IMR-90 (cell line): ENCODE results near the gene MAPKAP1. TPM values are rescaled to one million over a fixed set of nuclear protein-coding genes. Genes with fewer than 3 reads are reported as not detected.

Source experiments
- ATAC-seq: fragments of 200-7000 bp; cut with Tn5 transposase; 2 replicates; pipeline ENCODE4 v1.9.1; 2020; ENCODE audit warnings: low read depth, mild to moderate bottlenecking, moderate library complexity
- BruUV-seq: library from RNA; stranded (reverse); fragments of 400-500 nt; replicated peaks from 2 replicates; lab custom pipeline; 2021; lab: Mats Ljungman, UMichigan
- CTCF ChIA-PET: fragments of 300-600 bp; formaldehyde crosslinking; extraction: SDS; loops from one replicate; lab custom pipeline; 2021; ENCODE audit warnings: antibody characterized with exemption; lab: Yijun Ruan, JAX
- POLR2A ChIA-PET: fragments of 300-600 bp; sonication (Branson Sonifier 250); formaldehyde crosslinking; loops from one replicate; lab custom pipeline; 2022; ENCODE audit warnings: antibody characterized with exemption; ENCODE audit not compliant: unreplicated experiment; lab: Charles Lee
- DNase-seq: peaks from one replicate; pipeline ENCODE4 v3.0.0; 2013
- H2AFZ ChIP-seq: replicated peaks from 2 replicates; pipeline ENCODE3; 2013; ENCODE audit warnings: low read length, mild to moderate bottlenecking; ENCODE audit not compliant: poor library complexity
- H2AK5ac ChIP-seq: 2 replicates; pipeline ENCODE4 v1.6.1; 2013; ENCODE audit warnings: low read depth, low read length, inconsistent platforms
- H2AK9ac ChIP-seq: replicated peaks from 2 replicates; pipeline ENCODE3; 2013; ENCODE audit warnings: mild to moderate bottlenecking, low read depth, low read length, moderate library complexity; ENCODE audit not compliant: poor library complexity
- H2BK120ac ChIP-seq: 2 replicates; pipeline ENCODE4 v1.6.1; 2013; ENCODE audit warnings: low read depth, low read length, inconsistent platforms
- H2BK15ac ChIP-seq: 3 replicates; pipeline ENCODE4 v1.6.1; 2013; ENCODE audit warnings: low read depth, low read length, inconsistent platforms
- H2BK20ac ChIP-seq: 2 replicates; pipeline ENCODE4 v1.6.1; 2013; ENCODE audit warnings: low read depth, mild to moderate bottlenecking, inconsistent platforms, low read length, moderate library complexity
- H2BK5ac ChIP-seq: 2 replicates; pipeline ENCODE4 v1.6.1; 2013; ENCODE audit warnings: mild to moderate bottlenecking, low read depth, low read length, inconsistent platforms; ENCODE audit not compliant: poor library complexity, severe bottlenecking
- H3K14ac ChIP-seq: replicated peaks from 2 replicates; pipeline ENCODE4 v1.6.1; 2013; ENCODE audit warnings: low read depth, low read length, inconsistent platforms
- H3K18ac ChIP-seq: 2 replicates; pipeline ENCODE4 v1.6.1; 2013; ENCODE audit warnings: low read depth, low read length, control low read depth
- H3K23ac ChIP-seq: 2 replicates; pipeline ENCODE4 v1.6.1; 2013; ENCODE audit warnings: low read depth, low read length, inconsistent platforms
- H3K27ac ChIP-seq: 2 replicates; pipeline ENCODE4 v1.5.1; 2013; ENCODE audit warnings: mild to moderate bottlenecking, control low read depth, low read length; ENCODE audit not compliant: insufficient read depth
- H3K27me3 ChIP-seq: 2 replicates; pipeline ENCODE4 v1.6.1; 2013; ENCODE audit warnings: low read length; ENCODE audit not compliant: control insufficient read depth, insufficient read depth
- H3K36me3 ChIP-seq: 2 replicates; pipeline ENCODE4 v1.6.1; 2013; ENCODE audit warnings: low read length, mixed read lengths; ENCODE audit not compliant: control insufficient read depth, insufficient read depth
- H3K4ac ChIP-seq: 2 replicates; pipeline ENCODE4 v1.6.1; 2013; ENCODE audit warnings: low read depth, low read length, inconsistent platforms
- H3K4me1 ChIP-seq: 2 replicates; pipeline ENCODE4 v1.6.1; 2013; ENCODE audit warnings: low read length, mixed read lengths; ENCODE audit not compliant: control insufficient read depth, insufficient read depth
- H3K4me2 ChIP-seq: 2 replicates; pipeline ENCODE4 v1.6.1; 2013; ENCODE audit warnings: low read depth, mild to moderate bottlenecking, control low read depth, low read length, moderate library complexity
- H3K4me3 ChIP-seq: 2 replicates; pipeline ENCODE4 v1.5.1; 2013; ENCODE audit warnings: low read depth, mild to moderate bottlenecking, control low read depth, low read length, moderate library complexity; ENCODE audit not compliant: insufficient read depth
- H3K56ac ChIP-seq: 2 replicates; pipeline ENCODE4 v1.6.1; 2013; ENCODE audit warnings: low read length, inconsistent platforms; ENCODE audit not compliant: insufficient read depth; ENCODE audit errors: extremely low read depth
- H3K79me1 ChIP-seq, 2 experiments: 2 replicates each; pipeline ENCODE4 v1.6.1; 2013; ENCODE audit warnings: low read length in 2 of 2, inconsistent platforms in 1 of 2, low read depth in 1 of 2
- H3K9ac ChIP-seq: 2 replicates; pipeline ENCODE4 v1.6.1; 2013; ENCODE audit warnings: low read depth, low read length, control low read depth
- H3K9me1 ChIP-seq: 2 replicates; pipeline ENCODE4 v1.6.1; 2013; ENCODE audit warnings: low read length, inconsistent platforms; ENCODE audit not compliant: insufficient read depth
- H3K9me3 ChIP-seq: 2 replicates; pipeline ENCODE4 v1.6.1; 2013; ENCODE audit warnings: low read length; ENCODE audit not compliant: control insufficient read depth, insufficient read depth
- H4K20me1 ChIP-seq: 2 replicates; pipeline ENCODE4 v1.6.1; 2013; ENCODE audit warnings: low read length, inconsistent platforms; ENCODE audit not compliant: insufficient read depth
- H4K5ac ChIP-seq: 2 replicates; pipeline ENCODE4 v1.6.1; 2013; ENCODE audit warnings: mild to moderate bottlenecking, low read depth, low read length, control low read depth
- H4K8ac ChIP-seq, 2 experiments: 2 replicates each; pipeline ENCODE4 v1.6.1; 2013; ENCODE audit warnings: low read depth in 2 of 2, low read length in 2 of 2, control low read depth in 1 of 2, inconsistent platforms in 1 of 2
- H4K91ac ChIP-seq: 2 replicates; pipeline ENCODE4 v1.6.1; 2013; ENCODE audit warnings: low read depth, low read length, inconsistent platforms; ENCODE audit not compliant: insufficient read depth
- BHLHE40 ChIP-seq: fragments of 150-350 bp; IDR thresholded peaks from 2 replicates; pipeline ENCODE4 v1.6.1; 2016; ENCODE audit warnings: mild to moderate bottlenecking, low read depth, low read length
- FOS ChIP-seq: fragments of 150-350 bp; IDR thresholded peaks from 2 replicates; pipeline ENCODE4 v1.6.1; 2016; ENCODE audit warnings: low read depth, low read length
- MAFK ChIP-seq: IDR thresholded peaks from 2 replicates; pipeline ENCODE4 v1.6.1; 2012; ENCODE audit warnings: low read depth, low read length, improper control_type of control experiment
- NFE2L2 ChIP-seq: fragments of 150-350 bp; IDR thresholded peaks from 2 replicates; pipeline ENCODE4 v1.6.1; 2016; ENCODE audit warnings: low read depth, mild to moderate bottlenecking, low read length
- RCOR1 ChIP-seq: IDR thresholded peaks from 2 replicates; pipeline ENCODE4 v1.6.1; 2012; ENCODE audit warnings: mild to moderate bottlenecking, low read length, improper control_type of control experiment; ENCODE audit not compliant: insufficient replicate concordance
- RFX5 ChIP-seq: IDR thresholded peaks from 2 replicates; pipeline ENCODE4 v1.8.0; 2012; ENCODE audit warnings: low read depth, mild to moderate bottlenecking, low read length, moderate library complexity
- WGBS, 2 experiments: methylation state at CpG; one replicate each; pipeline versions ENCODE4 v1.1.5 to v1.1.7; 2013; ENCODE audit warnings: missing lambda C conversion rate in 2 of 2; ENCODE audit not compliant: insufficient read length in 1 of 2; ENCODE audit errors: extremely low coverage in 2 of 2; 5-methylcytosine and 5-hydroxymethylcytosine counted together
- dilution Hi-C: fragments of 300-500 bp; cut with HindIII; formaldehyde crosslinking; loops from one replicate; pipeline ENCODE4 v1.14.3; 2018; ENCODE audit warnings: low sequenced_read_pairs; ENCODE audit not compliant: unreplicated experiment
- in situ Hi-C: fragments of 300-500 bp; cut with MboI; formaldehyde crosslinking; loops from 3 replicates; pipeline ENCODE4 v1.14.3; 2019; ENCODE audit warnings: low sequenced_read_pairs, inconsistent platforms, mixed read lengths
- intact Hi-C: fragments of 100-400 bp; cut with micrococcal nuclease; formaldehyde crosslinking; loops from 2 replicates; pipeline ENCODE4 v1.10.0; 2022
- polyA plus RNA-seq, 3 experiments: library from polyadenylated mRNA; depleted of rRNA; stranded (reverse); fragments of >200 nt; gene quantifications; 2 replicates each; pipeline ENCODE4 v1.2.3, GENCODE V29; 2012; ENCODE audit warnings: low replicate concordance in 1 of 3
- total RNA-seq: library from RNA; depleted of rRNA; stranded (reverse); fragments of >200 nt; gene quantifications from 2 replicates; pipeline ENCODE4 v1.2.3, GENCODE V29; 2012

The MAPKAP1 gene
- total and polyA plus RNA-seq, 2 of the 4 experiments (the other 2 are of a cell fraction) = 87.2 to 158 TPM

DNA sequence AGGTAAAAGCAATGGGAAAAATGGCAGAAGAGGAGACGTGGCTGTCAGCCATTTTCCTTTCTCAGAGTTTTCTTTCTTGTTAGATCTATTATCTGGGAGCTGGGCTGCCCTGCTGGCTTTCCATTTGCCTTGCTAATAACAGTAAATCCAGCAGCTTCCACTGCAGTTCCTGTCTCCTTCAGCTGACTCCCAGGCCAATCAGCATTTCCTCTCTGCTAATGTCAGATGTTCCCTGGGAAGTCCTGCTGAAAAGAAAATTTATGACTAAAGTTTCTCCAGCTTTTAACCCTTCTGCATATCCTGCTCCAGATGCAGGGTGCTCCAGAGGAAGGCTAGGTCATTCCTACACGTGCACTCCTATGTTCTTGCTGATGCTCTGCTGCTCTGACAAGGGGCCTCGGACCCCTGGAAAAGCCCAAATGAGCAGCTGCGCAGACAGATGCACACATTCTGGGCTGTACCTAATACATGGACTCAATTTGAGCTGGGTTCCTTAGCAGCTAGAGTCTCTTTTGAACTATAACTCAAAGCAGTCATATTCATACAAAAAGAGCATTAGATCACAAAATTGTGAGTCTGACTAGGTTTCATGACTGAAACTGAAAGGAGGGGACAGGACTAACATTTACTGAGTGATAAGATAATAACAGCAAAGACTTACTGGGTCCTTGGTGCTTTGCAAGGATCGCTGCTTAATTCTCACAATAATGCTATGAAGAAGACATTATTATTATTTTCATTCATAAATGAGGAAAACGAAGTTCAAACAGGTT is 182.2 kb downstream of the MAPKAP1 start:
- POLR2A ChIA-PET = no interaction called here
- dilution Hi-C loops (no loop called here), in situ Hi-C loops (no loop called here), intact Hi-C loops (no loop called here)
- Histone ChIP-seq H3K56ac (no peak overlapping the region), H2AK9ac (no peak overlapping the region), H3K23ac (peak overlapping the region; percentile 12; the same call in 1 of the 2 replicates), H3K4me3 (no peak overlapping the region), H4K5ac (peak overlapping the region; percentile 8; the same call in 1 of the 2 replicates), H2AFZ (no peak overlapping the region), H3K18ac (peak overlapping the region; percentile 57), H2BK5ac (no peak overlapping the region), H3K4ac (peak overlapping the region; percentile 72), H3K36me3 (peaks cover 3% of the 10 kb centered on the region; the same call in 1 of the 2 replicates), H4K91ac (peak overlapping the region; percentile 56), H3K4me2 (no peak overlapping the region), H3K27me3 (no peaks in the 10 kb centered on the region), H4K20me1 (peaks cover 5% of the 10 kb centered on the region; the same call in 1 of the 2 replicates), H3K9ac (no peak overlapping the region), H3K79me1 (peaks cover 36 to 54% of the 10 kb centered on the region in 2 experiments), H2AK5ac (peak overlapping the region; percentile 69; the same call in 1 of the 2 replicates), H3K14ac (0 out of 2 replicates have a peak overlapping the region, but pooled peaks have one; percentile 25), H4K8ac (peak overlapping the region in 1 of 2 experiments; percentile 43; a peak in 1 of 4 replicates), H2BK20ac (peak overlapping the region; percentile 11; the same call in 1 of the 2 replicates), H3K27ac (peak overlapping the region; percentile 14; the same call in 1 of the 2 replicates), H2BK120ac (peak overlapping the region; percentile 67; the same call in 1 of the 2 replicates), H3K9me1 (peaks cover 31% of the 10 kb centered on the region), H2BK15ac (peak overlapping the region; percentile 56; the same call in 1 of the 3 replicates), H3K4me1 (peaks cover 28% of the 10 kb centered on the region), H3K9me3 (no peaks in the 10 kb centered on the region)
- peak; percentile 23 for DNase-seq
- TF ChIP-seq MAFK (no peak), NFE2L2 (no peak), RFX5 (peak; percentile 64; the same call in 1 of the 2 replicates), BHLHE40 (no peak), RCOR1 (no peak), FOS (no peak)
- BruUV-seq = no TSS peak
- CTCF ChIA-PET = interaction anchor here (0.5 kb wide), 1 partner anchor 8 kb away, joined by 4 read pairs; no protein-coding TSS in a partner anchor
- WGBS, 2 experiments = 80% methylated on average over 2 of the region's 6 CpGs; no CpG with 5 or more reads in 1 of the 2 experiments
- no peak for ATAC-seq
